ENCODE measurements around the gene LUZP2.

The LUZP2 gene

DNA sequence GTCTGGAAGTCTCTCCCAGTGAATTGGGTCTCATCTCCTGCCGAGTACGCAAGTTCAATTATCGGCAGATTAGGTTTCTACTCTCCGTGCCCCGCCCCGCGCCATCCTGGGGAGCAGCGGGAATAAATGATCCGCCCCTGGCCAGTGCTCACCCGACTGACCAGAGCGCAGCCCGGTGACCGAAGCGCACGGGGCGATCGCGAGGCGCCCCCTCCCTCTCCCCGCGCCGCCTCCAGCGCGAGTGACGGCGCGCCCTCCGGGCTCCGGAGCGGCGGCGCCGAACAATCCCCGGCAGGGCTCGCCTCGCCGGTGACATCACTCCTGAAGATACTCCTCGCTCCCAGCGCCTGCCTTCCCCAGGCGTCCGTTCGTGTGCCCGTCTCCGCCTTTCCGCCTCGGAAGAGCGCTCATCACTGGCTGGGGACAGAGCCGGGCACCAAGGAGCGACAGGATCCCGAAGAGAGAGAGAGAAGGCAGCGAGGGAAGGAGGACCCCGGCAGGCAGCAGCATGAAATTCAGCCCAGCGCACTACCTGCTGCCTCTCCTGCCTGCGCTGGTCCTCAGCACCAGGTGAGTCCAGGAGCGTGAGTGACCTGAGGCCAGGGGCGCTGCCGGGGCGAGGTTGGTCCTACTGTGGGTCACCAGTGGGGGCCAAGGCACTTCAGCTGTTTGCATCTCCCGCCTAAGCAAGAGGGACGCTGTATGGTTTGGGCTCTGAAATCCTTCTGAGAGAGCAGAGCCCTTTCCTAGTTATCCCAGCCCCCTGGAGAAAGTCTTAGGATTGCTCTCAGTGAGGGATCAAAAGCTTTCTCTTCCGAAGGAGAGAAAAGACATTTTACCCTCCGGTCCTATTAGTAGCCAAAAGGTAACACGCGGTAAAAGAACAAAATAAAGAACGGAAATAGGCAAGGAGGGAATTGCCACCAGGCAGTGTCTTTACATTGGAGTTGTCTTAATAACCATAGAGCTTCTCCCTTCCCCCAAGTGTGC is at the start of gene LUZP2:
TSS of gene LUZP2 (plus strand) at position 318 of the 990 bp plus-strand sequence.
- Mint-ChIP-seq H3K9me3 (no peaks in the 10 kb centered on the region), H3K27me3 (ENCODE audit: low read depth) (peaks cover 25% of the 10 kb centered on the region), H3K36me3 (ENCODE audit: low read depth) (no peaks in the 10 kb centered on the region), H3K27ac (no peak within 1 kb of the TSS), H3K4me1 (ENCODE audit: low read depth) (no peaks in the 10 kb centered on the region), H3K4me3 (no peak within 1 kb of the TSS)

DNA sequence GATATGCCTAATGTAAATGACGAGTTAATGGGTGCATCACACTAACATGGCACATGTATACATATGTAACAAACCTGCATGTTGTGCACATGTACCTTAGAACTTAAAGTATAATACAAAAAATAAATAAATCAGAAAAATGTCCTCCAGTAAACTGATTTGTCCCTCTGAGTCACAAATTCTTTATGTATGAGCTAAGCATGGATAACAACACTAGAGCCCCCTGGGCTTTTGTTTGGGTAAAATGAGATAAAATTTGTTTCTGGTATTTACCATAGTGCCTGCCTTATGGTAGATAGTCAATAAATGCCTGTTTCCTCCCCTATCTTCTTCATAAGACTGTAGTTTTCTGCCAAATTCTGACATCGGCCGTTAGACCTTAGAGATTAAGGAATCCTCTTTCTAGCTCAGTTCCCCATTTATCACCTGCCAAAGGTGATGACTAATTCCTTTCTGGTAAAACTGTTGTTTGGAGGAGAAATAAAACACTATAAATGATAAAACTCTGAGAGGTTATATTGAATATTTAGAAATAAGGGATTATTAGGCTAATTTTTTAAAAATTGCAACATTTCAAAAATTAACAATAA is 43.6 kb upstream of the LUZP2 start:
- no peak overlapping the region for H3K27ac Mint-ChIP-seq
- H3K9me3 Mint-ChIP-seq: peaks cover 12% of the 10 kb centered on the region
- H3K4me3 Mint-ChIP-seq: no peak overlapping the region
- no peaks in the 10 kb centered on the region for H3K27me3 Mint-ChIP-seq (ENCODE audit: low read depth)
- H3K36me3 Mint-ChIP-seq (ENCODE audit: low read depth): no peaks in the 10 kb centered on the region
- no peaks in the 10 kb centered on the region for H3K4me1 Mint-ChIP-seq (ENCODE audit: low read depth)

DNA sequence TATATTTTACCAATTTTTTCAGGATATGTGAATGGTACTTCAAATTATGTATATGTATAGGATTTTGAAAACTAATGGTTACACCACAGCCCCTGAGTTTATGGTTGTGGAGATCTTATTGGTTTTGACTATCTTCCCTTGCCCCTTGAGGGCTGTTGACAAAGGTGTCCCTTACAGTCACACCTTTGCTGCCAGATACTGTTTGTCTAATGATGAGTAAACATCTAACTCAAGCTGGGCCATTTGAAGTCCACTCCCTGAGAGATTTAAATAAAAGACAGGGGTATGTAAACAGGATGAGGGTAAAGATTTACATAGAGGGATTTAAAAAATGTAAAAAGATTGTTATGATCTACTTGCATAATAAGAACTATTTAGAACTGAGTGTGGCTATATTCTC is 38.9 kb upstream of the LUZP2 start:
- Mint-ChIP-seq H3K9me3 (peaks cover 20% of the 10 kb centered on the region), H3K4me3 (no peak overlapping the region), H3K27ac (no peak overlapping the region), H3K27me3 (ENCODE audit: low read depth) (no peaks in the 10 kb centered on the region), H3K4me1 (ENCODE audit: low read depth) (no peaks in the 10 kb centered on the region), H3K36me3 (ENCODE audit: low read depth) (no peaks in the 10 kb centered on the region)

DNA sequence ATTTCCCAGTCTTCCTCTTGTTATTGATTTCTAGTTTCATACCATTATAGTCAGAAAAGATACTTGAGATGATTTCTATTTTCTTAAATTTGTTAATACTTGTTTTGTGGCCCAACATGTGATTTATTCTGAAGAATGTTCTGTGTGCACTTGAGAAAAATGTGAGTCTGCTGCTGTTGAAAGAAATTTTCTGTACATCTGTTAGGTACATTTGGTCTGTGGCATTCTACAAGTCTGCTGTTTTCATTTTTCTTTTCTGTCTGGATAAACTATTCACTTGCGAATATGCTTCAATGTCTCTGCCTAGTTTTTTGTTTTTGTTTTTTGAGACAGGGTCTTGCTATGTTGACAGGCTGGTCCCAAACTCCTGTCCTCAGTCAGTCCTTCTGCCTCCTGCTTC is 26.4 kb upstream of the LUZP2 start:
- H3K36me3 Mint-ChIP-seq (ENCODE audit: low read depth): no peaks in the 10 kb centered on the region
- H3K27me3 Mint-ChIP-seq (ENCODE audit: low read depth): no peaks in the 10 kb centered on the region
- no peaks in the 10 kb centered on the region for H3K4me1 Mint-ChIP-seq (ENCODE audit: low read depth)
- H3K27ac Mint-ChIP-seq: no peak overlapping the region
- peaks cover 8% of the 10 kb centered on the region for H3K9me3 Mint-ChIP-seq
- no peak overlapping the region for H3K4me3 Mint-ChIP-seq

DNA sequence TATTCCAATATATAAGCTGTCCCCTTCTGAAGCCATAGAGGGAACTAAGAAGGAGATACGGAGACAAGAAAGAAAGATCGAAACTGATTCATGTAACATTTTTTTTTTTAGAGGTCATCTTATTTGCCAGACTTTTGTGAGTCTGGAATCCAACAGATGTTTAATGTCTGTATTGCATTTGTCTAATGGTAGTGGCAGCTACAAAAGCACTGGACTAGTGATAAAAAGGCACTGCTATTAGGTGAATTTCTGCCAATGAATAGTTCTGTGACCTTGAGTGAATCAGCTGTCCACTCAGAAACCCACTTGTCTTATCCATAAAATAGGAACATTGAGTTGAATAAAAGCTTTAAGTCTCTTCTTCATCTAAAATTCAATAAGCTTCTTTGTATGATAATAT is 25.8 kb upstream of the LUZP2 start:
- Mint-ChIP-seq H3K36me3 (ENCODE audit: low read depth) (no peaks in the 10 kb centered on the region), H3K27ac (no peak overlapping the region), H3K4me3 (no peak overlapping the region), H3K4me1 (ENCODE audit: low read depth) (no peaks in the 10 kb centered on the region), H3K9me3 (peaks cover 12% of the 10 kb centered on the region), H3K27me3 (ENCODE audit: low read depth) (no peaks in the 10 kb centered on the region)

DNA sequence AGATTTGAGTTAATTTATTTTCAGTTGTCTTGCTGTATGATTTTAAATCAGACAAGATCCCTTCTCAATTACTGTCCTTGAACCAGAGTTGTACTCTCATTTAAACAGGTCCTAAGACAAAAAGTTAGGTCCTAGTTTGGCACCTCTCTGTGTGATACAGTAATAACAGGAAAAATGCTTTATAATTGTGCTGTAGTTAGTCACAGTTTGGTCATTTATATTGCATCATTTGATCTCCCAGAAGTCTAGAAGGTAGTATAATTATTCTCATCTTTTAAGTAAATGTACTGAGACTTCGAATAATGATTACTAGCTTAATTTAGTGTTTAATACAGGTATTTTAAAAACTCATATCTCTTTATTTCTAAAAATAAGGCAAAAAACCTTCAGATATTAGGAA is 18.1 kb upstream of the LUZP2 start:
- Mint-ChIP-seq H3K27ac (no peak overlapping the region), H3K36me3 (ENCODE audit: low read depth) (no peaks in the 10 kb centered on the region), H3K9me3 (peaks cover 8% of the 10 kb centered on the region), H3K4me1 (ENCODE audit: low read depth) (no peaks in the 10 kb centered on the region), H3K27me3 (ENCODE audit: low read depth) (no peaks in the 10 kb centered on the region), H3K4me3 (no peak overlapping the region)

DNA sequence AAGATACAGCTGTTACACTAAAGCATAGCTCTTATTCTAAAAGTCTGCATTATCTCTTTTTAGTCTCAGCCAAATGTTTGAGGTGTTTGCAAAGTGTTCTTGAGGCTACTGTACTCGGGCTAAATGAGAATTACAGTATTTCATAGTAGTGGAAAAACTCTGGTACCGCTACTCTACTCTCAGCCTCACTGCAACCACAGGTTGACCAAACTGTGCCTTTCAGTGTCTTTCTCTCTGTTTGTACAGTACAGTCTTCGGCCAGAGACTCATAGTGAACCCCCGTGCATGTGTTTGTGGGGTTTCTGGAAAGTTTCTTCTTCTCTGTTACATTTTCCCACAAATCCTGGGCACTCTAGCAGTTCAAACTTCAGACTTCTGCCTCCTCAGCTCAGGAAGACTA is 7.4 kb upstream of the LUZP2 start:
- no peaks in the 10 kb centered on the region for H3K27me3 Mint-ChIP-seq (ENCODE audit: low read depth)
- peaks cover 8% of the 10 kb centered on the region for H3K9me3 Mint-ChIP-seq
- H3K4me3 Mint-ChIP-seq: no peak overlapping the region
- no peaks in the 10 kb centered on the region for H3K4me1 Mint-ChIP-seq (ENCODE audit: low read depth)
- H3K36me3 Mint-ChIP-seq (ENCODE audit: low read depth): no peaks in the 10 kb centered on the region
- no peak overlapping the region for H3K27ac Mint-ChIP-seq

DNA sequence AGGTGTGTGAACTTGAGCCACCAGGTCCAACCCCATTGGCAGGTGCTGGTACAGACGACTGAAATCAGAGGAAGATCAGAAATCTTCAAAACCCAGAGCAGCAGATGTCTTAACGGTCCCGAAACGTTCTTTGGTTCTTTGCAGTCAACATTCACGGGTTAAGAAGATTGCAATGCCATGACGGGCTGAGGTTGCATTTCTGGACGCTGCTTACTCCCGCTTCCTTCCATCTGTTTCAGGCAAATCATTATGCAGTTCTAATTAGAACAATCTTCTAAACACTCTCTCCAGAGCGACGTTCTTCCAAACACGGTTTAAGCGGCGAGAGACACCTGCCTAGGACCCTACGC is 492 bp upstream of the LUZP2 start:
- H3K9me3 Mint-ChIP-seq: no peaks in the 10 kb centered on the region
- no peaks in the 10 kb centered on the region for H3K4me1 Mint-ChIP-seq (ENCODE audit: low read depth)
- no peak overlapping the region for H3K27ac Mint-ChIP-seq
- no peak overlapping the region for H3K4me3 Mint-ChIP-seq
- H3K27me3 Mint-ChIP-seq (ENCODE audit: low read depth): peaks cover 25% of the 10 kb centered on the region
- H3K36me3 Mint-ChIP-seq (ENCODE audit: low read depth): no peaks in the 10 kb centered on the region

DNA sequence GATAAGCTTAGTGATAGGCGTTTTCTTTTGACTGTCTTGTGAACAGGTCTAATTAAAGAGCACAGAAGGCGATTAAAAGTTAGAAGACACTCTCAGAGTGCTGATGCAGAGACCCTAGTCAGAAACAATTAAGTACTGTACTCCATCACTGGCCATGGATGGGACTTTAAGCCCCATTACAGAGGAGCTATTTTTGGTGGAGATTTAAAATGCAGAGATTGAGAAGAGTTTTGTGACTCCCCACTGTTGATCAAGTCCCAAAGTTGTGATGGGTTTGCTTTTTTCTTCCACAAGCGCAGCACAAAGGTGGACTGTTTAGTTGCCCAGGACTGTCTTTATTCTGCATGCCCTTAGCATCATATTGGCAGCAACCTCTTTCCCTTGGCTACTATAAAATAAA is 978 bp downstream of the LUZP2 start:
- H3K9me3 Mint-ChIP-seq: no peaks in the 10 kb centered on the region
- no peak overlapping the region for H3K4me3 Mint-ChIP-seq
- H3K27ac Mint-ChIP-seq: no peak overlapping the region
- H3K36me3 Mint-ChIP-seq (ENCODE audit: low read depth): no peaks in the 10 kb centered on the region
- no peaks in the 10 kb centered on the region for H3K4me1 Mint-ChIP-seq (ENCODE audit: low read depth)
- H3K27me3 Mint-ChIP-seq (ENCODE audit: low read depth): peaks cover 25% of the 10 kb centered on the region

DNA sequence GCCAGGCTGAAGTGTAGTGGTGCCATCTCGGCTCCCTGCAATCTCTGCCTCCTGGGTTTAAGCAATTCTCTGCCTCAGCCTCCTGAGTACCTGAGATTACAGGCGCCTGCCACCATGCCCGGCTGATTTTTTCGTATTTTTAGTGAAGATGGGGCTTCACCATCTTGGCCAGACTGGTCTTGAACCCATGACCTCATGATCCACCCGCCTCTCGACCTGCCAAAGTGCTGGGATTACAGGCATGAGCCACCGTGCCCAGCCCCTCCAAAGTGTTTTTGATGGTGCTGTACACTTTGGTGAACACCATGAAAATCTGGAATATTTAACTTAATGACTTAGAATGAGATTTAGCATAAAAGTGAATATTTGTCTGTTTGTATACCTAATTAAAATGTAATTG is 5.6 kb downstream of the LUZP2 start:
- peaks cover 9% of the 10 kb centered on the region for H3K27me3 Mint-ChIP-seq (ENCODE audit: low read depth)
- no peaks in the 10 kb centered on the region for H3K9me3 Mint-ChIP-seq
- H3K4me1 Mint-ChIP-seq (ENCODE audit: low read depth): no peaks in the 10 kb centered on the region
- H3K27ac Mint-ChIP-seq: no peak overlapping the region
- H3K36me3 Mint-ChIP-seq (ENCODE audit: low read depth): no peaks in the 10 kb centered on the region
- no peak overlapping the region for H3K4me3 Mint-ChIP-seq

DNA sequence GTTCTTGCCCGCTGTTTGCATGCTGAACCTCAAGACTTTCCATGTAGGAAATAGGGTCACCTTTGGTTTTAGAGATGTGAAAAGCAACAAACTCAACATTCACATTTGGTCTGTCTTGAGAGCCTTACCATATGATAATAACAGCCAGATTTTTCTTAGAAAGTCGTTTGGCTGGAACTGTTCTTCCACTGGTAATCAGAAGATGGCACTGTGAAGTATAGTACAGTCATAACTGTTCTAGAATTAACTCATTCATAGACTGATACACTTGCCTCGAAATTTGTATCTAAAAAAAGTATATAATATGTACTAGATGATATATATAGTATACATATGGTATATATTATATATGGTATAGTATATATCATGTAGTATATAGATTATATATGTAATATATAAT is 12.3 kb downstream of the LUZP2 start:
- no peak overlapping the region for H3K4me3 Mint-ChIP-seq

DNA sequence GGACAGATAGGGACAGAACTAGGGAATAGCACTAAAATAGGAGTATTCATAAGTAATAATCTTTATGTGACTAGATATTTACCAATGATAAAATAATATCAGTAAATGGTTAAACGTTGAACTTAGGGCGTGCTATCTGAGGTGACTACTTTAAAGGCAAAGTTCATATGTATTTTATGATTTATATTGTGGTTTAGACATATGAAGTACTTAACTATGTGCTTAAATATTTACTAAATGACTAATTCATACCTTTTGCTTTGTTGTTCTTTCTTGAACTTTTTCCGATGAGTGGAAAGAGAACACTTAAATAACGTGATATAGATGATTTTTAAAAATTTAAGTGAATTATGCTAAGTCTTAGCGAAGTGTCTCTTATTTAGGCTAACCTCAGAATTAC is 14.7 kb downstream of the LUZP2 start:
- Mint-ChIP-seq H3K4me3 (no peak overlapping the region), H3K36me3 (ENCODE audit: low read depth) (no peaks in the 10 kb centered on the region), H3K27me3 (ENCODE audit: low read depth) (no peaks in the 10 kb centered on the region), H3K4me1 (ENCODE audit: low read depth) (no peaks in the 10 kb centered on the region), H3K9me3 (no peaks in the 10 kb centered on the region), H3K27ac (no peak overlapping the region)

More for the DNA sequence above, 12.3 kb downstream of the LUZP2 start:
- Mint-ChIP-seq H3K36me3 (ENCODE audit: low read depth) (no peaks in the 10 kb centered on the region), H3K27me3 (ENCODE audit: low read depth) (no peaks in the 10 kb centered on the region), H3K9me3 (no peaks in the 10 kb centered on the region), H3K4me1 (ENCODE audit: low read depth) (no peaks in the 10 kb centered on the region), H3K27ac (no peak overlapping the region)

DNA sequence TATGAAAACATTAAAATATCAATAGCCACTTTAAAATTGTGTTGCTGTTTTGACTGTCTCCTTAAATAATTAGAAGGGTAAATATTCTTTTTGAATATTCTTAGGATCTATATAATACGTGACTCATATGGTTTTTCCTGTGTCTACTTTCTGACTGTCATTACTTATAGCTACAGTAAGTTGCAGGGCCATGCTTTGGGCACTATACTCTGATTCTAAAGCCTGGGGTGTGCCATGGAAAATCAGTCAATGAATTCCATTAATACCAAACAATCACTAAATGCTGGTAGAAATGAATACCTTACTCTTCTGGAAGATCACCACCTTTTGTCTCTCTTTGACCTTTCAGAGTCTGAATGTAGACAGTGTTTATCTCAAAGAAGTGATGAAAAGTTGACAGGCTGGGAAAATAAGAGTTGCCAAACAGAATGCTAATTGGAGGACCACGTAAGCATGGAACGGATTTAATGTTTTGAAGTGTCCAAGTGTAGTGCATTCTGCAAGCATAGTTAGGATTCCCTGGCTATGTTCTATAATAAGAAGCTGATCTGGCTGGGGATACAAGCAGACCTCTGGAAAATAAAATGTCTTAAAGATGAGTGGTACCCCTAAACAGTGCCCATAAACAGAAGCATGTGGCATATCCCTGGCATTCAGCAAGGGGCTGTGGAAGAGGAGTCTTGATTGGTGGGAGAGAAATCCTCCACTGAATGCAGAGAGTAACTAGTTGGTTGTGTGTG is 16.8 kb downstream of the LUZP2 start:
- no peaks in the 10 kb centered on the region for H3K4me1 Mint-ChIP-seq (ENCODE audit: low read depth)
- H3K27ac Mint-ChIP-seq: no peak overlapping the region
- no peak overlapping the region for H3K4me3 Mint-ChIP-seq
- H3K9me3 Mint-ChIP-seq: no peaks in the 10 kb centered on the region
- no peaks in the 10 kb centered on the region for H3K27me3 Mint-ChIP-seq (ENCODE audit: low read depth)
- H3K36me3 Mint-ChIP-seq (ENCODE audit: low read depth): no peaks in the 10 kb centered on the region

DNA sequence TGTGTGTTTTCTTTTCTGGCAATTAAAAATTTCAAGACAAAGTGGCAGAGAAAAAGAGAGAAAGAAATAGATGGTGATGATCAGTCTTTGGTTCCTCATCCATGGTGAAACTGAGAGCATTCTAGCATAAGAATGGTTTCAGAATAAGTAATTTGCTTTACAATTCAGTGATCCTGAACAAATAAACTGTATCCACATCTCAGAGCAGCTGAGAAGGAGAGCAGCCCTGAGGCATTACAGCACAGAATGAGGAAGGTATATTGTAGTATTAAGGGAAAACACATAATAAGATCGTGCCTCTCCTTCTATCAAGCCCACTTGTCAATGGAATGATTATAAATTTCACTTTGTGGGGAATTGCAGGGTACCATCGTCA is 17.4 kb downstream of the LUZP2 start:
- Mint-ChIP-seq H3K4me1 (ENCODE audit: low read depth) (no peaks in the 10 kb centered on the region), H3K36me3 (ENCODE audit: low read depth) (no peaks in the 10 kb centered on the region), H3K27ac (no peak overlapping the region), H3K4me3 (no peak overlapping the region), H3K9me3 (no peaks in the 10 kb centered on the region), H3K27me3 (ENCODE audit: low read depth) (no peaks in the 10 kb centered on the region)

DNA sequence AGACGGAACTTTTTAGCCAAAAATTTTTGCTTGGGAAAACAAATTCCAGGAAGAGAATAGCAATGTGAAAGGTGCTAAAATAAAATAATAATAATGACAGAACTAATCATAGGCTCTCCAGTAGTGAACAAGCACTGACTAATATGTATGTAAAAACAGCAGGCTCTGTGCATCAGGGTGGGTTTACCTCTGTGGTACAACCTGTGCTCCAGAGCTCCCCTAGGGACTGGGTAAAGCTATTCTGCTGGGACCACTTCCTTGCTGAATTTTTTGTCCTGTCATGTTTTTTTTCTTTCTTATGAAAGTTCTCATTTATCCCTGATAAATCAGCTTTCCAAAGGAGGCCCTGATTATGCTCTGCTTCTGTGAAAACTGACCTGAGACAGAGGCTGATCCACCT is 18.8 kb downstream of the LUZP2 start:
- Mint-ChIP-seq H3K36me3 (ENCODE audit: low read depth) (no peaks in the 10 kb centered on the region), H3K4me1 (ENCODE audit: low read depth) (no peaks in the 10 kb centered on the region), H3K9me3 (no peaks in the 10 kb centered on the region), H3K27me3 (ENCODE audit: low read depth) (no peaks in the 10 kb centered on the region), H3K4me3 (no peak overlapping the region), H3K27ac (no peak overlapping the region)
